SKM-1 treated with dmso at 0.1 percent for 144 hours (cell line): ENCODE data around the gene ZNF236.

Experiments
- DNase-seq: peaks from one replicate; lab custom pipeline; 2025; ENCODE audit not compliant: unreplicated experiment; lab: John Stamatoyannopoulos, UW

The ZNF236 gene

GRCh38 chr18:76821356-76821874 is 942 bp upstream of the ZNF236 start:
- DNase-seq: no peak

- DNase-seq: peak; percentile 34
These were observed 367 bp upstream of the ZNF236 start for GRCh38 chr18:76821875-76822505.

GRCh38 chr18:76823161-76823538 is 793 bp downstream of the ZNF236 start:
- no peak for DNase-seq

- peak; percentile 34 for DNase-seq
These were observed 1.2 kb downstream of the ZNF236 start for GRCh38 chr18:76823587-76824011.

GRCh38 chr18:76824145-76824676 is 1.9 kb downstream of the ZNF236 start:
- no peak for DNase-seq

GRCh38 chr18:76824754-76825153 is 2.4 kb downstream of the ZNF236 start:
- DNase-seq: no peak

GRCh38 chr18:76827205-76828200 is 5.1 kb downstream of the ZNF236 start:
- DNase-seq: no peak

GRCh38 chr18:76834379-76834778 is 12.0 kb downstream of the ZNF236 start:
- DNase-seq: no peak

GRCh38 chr18:76835380-76835779 is 13.0 kb downstream of the ZNF236 start:
- no peak for DNase-seq

- DNase-seq: no peak
These were observed 14.7 kb downstream of the ZNF236 start for GRCh38 chr18:76837071-76837470.

- no peak for DNase-seq
These were observed 15.8 kb downstream of the ZNF236 start for GRCh38 chr18:76838182-76838581.

GRCh38 chr18:76839086-76839794 is 16.9 kb downstream of the ZNF236 start:
- DNase-seq: no peak

GRCh38 chr18:76842837-76843530 is 20.6 kb downstream of the ZNF236 start:
- DNase-seq: no peak

- DNase-seq: no peak
These were observed 21.8 kb downstream of the ZNF236 start for GRCh38 chr18:76844144-76844543.

GRCh38 chr18:76844742-76845477 is 22.6 kb downstream of the ZNF236 start:
- no peak for DNase-seq

- DNase-seq: no peak
These were observed 23.9 kb downstream of the ZNF236 start for GRCh38 chr18:76846217-76846616.

GRCh38 chr18:76847916-76848315 is 25.6 kb downstream of the ZNF236 start:
- DNase-seq: no peak

GRCh38 chr18:76850112-76850511 is 27.8 kb downstream of the ZNF236 start:
- DNase-seq: no peak

GRCh38 chr18:76855594-76855993 is 33.2 kb downstream of the ZNF236 start:
- DNase-seq: no peak

GRCh38 chr18:76857476-76857875 is 35.1 kb downstream of the ZNF236 start:
- DNase-seq: no peak
